ENCODE data around the gene PFN1. TPM values are rescaled to one million over a fixed set of nuclear protein-coding genes. Genes with fewer than 3 reads are reported as not detected.

Gene PFN1
- total and polyA plus RNA-seq, 5 donors, result 148 to 229 (median 192) TPM

GRCh38 chr17:4978726-4979125 is 30.4 kb upstream of the PFN1 start:
- Histone ChIP-seq H3K4me3 (ENCODE audit: low read length) (no peak overlapping the region), H3K27ac (ENCODE audit: low read length) (no peak overlapping the region), H3K27me3 (ENCODE audit: control insufficient read depth, insufficient read depth) (no peaks in the 10 kb centered on the region), H3K9me3 (ENCODE audit: control insufficient read depth, low read length) (no peaks in the 10 kb centered on the region), H3K4me1 (ENCODE audit: control insufficient read depth, insufficient read depth, low read length) (peaks cover 6% of the 10 kb centered on the region)
- no peak for DNase-seq
- no peak for ATAC-seq
- intact Hi-C loops (cut with DNase I), result loop anchor here in 1 of 4 donors (10.0 kb wide), 1 partner anchor 76 kb away; no protein-coding TSS in a partner anchor

GRCh38 chr17:4974115-4974670 is 25.9 kb upstream of the PFN1 start:
- intact Hi-C loops (cut with DNase I), result loop anchor here in 1 of 4 donors (10.0 kb wide), 1 partner anchor 81 kb away; no protein-coding TSS in a partner anchor
- Histone ChIP-seq H3K4me3 (ENCODE audit: low read length) (no peak overlapping the region), H3K27me3 (ENCODE audit: control insufficient read depth, insufficient read depth) (no peaks in the 10 kb centered on the region), H3K27ac (ENCODE audit: low read length) (peak overlapping the region; percentile 73), H3K4me1 (ENCODE audit: control insufficient read depth, insufficient read depth, low read length) (peaks cover 8% of the 10 kb centered on the region), H3K9me3 (ENCODE audit: control insufficient read depth, low read length) (no peaks in the 10 kb centered on the region)
- DNase-seq (no peak), ATAC-seq (peak; percentile 56 to 57)
- WGBS, result 80% methylated on average over 9 of the region's 9 CpGs

DNA sequence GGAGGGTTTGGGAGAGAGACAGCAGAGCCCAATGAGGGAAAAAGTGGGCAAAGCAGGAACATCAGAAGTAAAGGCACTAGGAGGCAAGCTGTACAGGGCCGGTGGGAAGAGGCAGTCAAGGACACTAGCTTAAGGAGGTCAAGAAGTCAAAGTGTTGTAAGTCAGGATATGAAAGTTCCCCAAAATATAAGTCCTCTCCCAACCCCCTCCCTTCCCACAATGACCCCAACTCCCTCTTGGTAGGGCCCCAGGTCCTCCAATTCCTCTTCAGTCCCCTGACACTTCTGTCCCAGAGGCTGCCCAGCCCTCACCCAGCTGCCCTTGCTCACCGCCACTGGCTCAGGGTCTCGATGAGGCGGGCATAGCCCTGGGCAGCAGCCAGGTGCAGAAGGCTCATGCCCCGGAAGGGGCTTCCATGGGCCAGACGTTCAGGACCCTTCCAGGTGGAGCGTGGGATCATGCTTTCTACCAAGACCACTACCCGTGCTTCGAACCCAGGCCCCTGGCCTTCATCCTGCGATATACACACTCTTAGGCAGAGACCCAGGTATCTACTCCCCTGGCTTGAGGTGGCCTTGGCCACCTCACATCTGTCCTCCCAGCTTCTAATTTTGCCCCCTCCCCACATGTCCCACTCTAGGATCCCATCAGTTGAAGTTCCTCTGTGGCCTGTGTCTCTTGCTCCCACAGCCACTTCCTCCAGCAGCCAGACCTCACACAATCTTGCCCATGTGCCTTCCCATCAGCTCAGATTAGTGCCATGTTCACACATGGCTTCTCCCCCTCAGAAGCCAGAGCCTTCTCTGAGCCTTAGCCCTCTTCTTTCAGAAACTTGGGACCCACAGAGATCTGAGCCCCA is 25.2 kb upstream of the PFN1 start:
- Histone ChIP-seq H3K27me3 (ENCODE audit: control insufficient read depth, insufficient read depth) (no peaks in the 10 kb centered on the region), H3K9me3 (ENCODE audit: control insufficient read depth, low read length) (no peaks in the 10 kb centered on the region), H3K27ac (ENCODE audit: low read length) (peak overlapping the region; percentile 73), H3K4me3 (ENCODE audit: low read length) (no peak overlapping the region), H3K4me1 (ENCODE audit: control insufficient read depth, insufficient read depth, low read length) (peaks cover 8% of the 10 kb centered on the region)
- DNase-seq (no peak), ATAC-seq (no peak)
- intact Hi-C loops (cut with DNase I), result loop anchor here in 1 of 4 donors (10.0 kb wide), 1 partner anchor 81 kb away; no protein-coding TSS in a partner anchor
- 89% methylated on average over 10 of the region's 10 CpGs for WGBS

GRCh38 chr17:4972752-4973151 is 24.4 kb upstream of the PFN1 start:
- intact Hi-C loops (cut with DNase I), result loop anchor here in 1 of 4 donors (10.0 kb wide), 1 partner anchor 82 kb away; no protein-coding TSS in a partner anchor
- no peak overlapping the region for H3K4me3 ChIP-seq (ENCODE audit: low read length)
- H3K9me3 ChIP-seq (ENCODE audit: control insufficient read depth, low read length), result no peaks in the 10 kb centered on the region
- H3K4me1 ChIP-seq (ENCODE audit: control insufficient read depth, insufficient read depth, low read length), result peaks cover 8% of the 10 kb centered on the region
- WGBS, result 76% methylated on average over 12 of the region's 12 CpGs
- H3K27me3 ChIP-seq (ENCODE audit: control insufficient read depth, insufficient read depth), result no peaks in the 10 kb centered on the region
- peak overlapping the region; percentile 1 for H3K27ac ChIP-seq (ENCODE audit: low read length)
- ATAC-seq, result no peak
- DNase-seq, result no peak

GRCh38 chr17:4972322-4972721 is 24.0 kb upstream of the PFN1 start:
- WGBS, result 80% methylated on average over 12 of the region's 12 CpGs
- DNase-seq, result no peak
- intact Hi-C loops (cut with DNase I), result loop anchor here in 1 of 4 donors (10.0 kb wide), 1 partner anchor 82 kb away; no protein-coding TSS in a partner anchor
- Histone ChIP-seq H3K27ac (ENCODE audit: low read length) (no peak overlapping the region), H3K4me1 (ENCODE audit: control insufficient read depth, insufficient read depth, low read length) (peaks cover 8% of the 10 kb centered on the region), H3K9me3 (ENCODE audit: control insufficient read depth, low read length) (no peaks in the 10 kb centered on the region), H3K27me3 (ENCODE audit: control insufficient read depth, insufficient read depth) (no peaks in the 10 kb centered on the region), H3K4me3 (ENCODE audit: low read length) (no peak overlapping the region)
- no peak for ATAC-seq

DNA sequence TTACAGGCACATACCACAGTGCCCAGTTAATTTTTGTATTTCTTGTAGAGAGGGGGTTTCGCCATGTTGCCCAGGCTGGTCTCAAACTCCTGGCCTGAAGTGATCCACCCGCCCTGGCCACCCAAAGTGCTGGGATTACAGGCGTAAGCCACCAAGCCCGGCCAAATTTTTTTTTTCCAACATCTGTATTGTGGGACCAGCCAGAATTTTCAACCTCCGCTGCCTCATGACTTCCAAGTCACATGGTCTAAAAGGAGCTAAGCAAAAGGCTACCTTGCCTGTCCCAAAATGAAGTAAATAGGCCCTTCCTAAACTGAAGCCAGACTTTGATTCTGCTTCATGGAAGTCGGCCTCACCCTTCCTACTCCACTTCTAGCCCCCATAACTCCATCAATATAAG is 23.5 kb upstream of the PFN1 start:
- H3K4me1 ChIP-seq (ENCODE audit: control insufficient read depth, insufficient read depth, low read length), result peaks cover 8% of the 10 kb centered on the region
- H3K27me3 ChIP-seq (ENCODE audit: control insufficient read depth, insufficient read depth), result no peaks in the 10 kb centered on the region
- ATAC-seq (no peak), DNase-seq (no peak)
- no peak overlapping the region for H3K27ac ChIP-seq (ENCODE audit: low read length)
- intact Hi-C loops (cut with DNase I), result loop anchor here in 1 of 4 donors (10.0 kb wide), 1 partner anchor 83 kb away; no protein-coding TSS in a partner anchor
- WGBS, result 84% methylated on average over 6 of the region's 6 CpGs
- no peak overlapping the region for H3K4me3 ChIP-seq (ENCODE audit: low read length)
- no peaks in the 10 kb centered on the region for H3K9me3 ChIP-seq (ENCODE audit: control insufficient read depth, low read length)

- DNase-seq, result no peak
- Histone ChIP-seq H3K27me3 (ENCODE audit: control insufficient read depth, insufficient read depth) (no peaks in the 10 kb centered on the region), H3K27ac (ENCODE audit: low read length) (no peak overlapping the region), H3K9me3 (ENCODE audit: control insufficient read depth, low read length) (no peaks in the 10 kb centered on the region), H3K4me3 (ENCODE audit: low read length) (no peak overlapping the region), H3K4me1 (ENCODE audit: control insufficient read depth, insufficient read depth, low read length) (peaks cover 8% of the 10 kb centered on the region)
- ATAC-seq, result no peak
- intact Hi-C loops (cut with DNase I), result loop anchor here in 1 of 4 donors (10.0 kb wide), 1 partner anchor 85 kb away; no protein-coding TSS in a partner anchor
- WGBS, result 91% methylated on average over 8 of the region's 8 CpGs
Observed at GRCh38 chr17:4970273-4970672, 21.9 kb upstream of the PFN1 start.

DNA sequence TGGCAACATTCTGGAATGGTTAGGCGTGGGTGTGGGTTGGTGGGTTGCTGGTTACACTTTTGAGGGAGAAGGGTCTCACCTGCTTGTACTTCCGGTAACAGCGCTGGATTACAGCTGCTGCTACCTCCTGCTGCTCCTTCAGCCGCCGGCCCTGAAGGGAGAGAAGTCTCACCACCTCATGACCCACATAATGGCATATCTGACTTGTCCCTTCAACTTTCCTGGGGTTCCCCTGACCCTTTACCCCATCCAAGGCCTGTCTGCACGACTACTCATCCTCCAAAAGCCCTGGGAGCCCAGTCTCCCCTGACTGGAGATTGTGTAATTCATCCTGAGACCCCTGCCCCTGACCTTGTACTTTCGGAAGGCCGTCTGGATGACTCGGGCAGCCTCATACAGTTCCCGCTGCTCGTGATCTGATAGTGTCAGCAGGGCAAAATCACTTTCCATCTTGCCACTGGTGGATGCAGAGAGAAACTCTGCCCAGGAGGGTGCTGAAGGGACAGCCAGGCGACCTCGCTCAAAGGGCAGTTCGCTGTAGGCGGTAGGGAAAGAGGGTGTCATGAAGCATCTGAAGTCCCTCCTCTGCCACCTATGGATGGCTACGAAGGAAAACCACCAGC is 21.3 kb upstream of the PFN1 start:
- Histone ChIP-seq H3K27ac (ENCODE audit: low read length) (peak overlapping the region; percentile 10), H3K4me1 (ENCODE audit: control insufficient read depth, insufficient read depth, low read length) (peaks cover 4% of the 10 kb centered on the region), H3K27me3 (ENCODE audit: control insufficient read depth, insufficient read depth) (no peaks in the 10 kb centered on the region), H3K4me3 (ENCODE audit: low read length) (no peak overlapping the region), H3K9me3 (ENCODE audit: control insufficient read depth, low read length) (no peaks in the 10 kb centered on the region)
- intact Hi-C loops (cut with DNase I), result loop anchor here in 1 of 4 donors (10.0 kb wide), 1 partner anchor 85 kb away; no protein-coding TSS in a partner anchor
- 80% methylated on average over 16 of the region's 16 CpGs for WGBS
- DNase-seq (no peak), ATAC-seq (no peak)

- no peak overlapping the region for H3K4me3 ChIP-seq (ENCODE audit: low read length)
- no peaks in the 10 kb centered on the region for H3K9me3 ChIP-seq (ENCODE audit: control insufficient read depth, low read length)
- no peak for ATAC-seq
- DNase-seq, result no peak
- H3K4me1 ChIP-seq (ENCODE audit: control insufficient read depth, insufficient read depth, low read length), result peaks cover 4% of the 10 kb centered on the region
- peak overlapping the region; percentile 72 for H3K27ac ChIP-seq (ENCODE audit: low read length)
- WGBS, result 74% methylated on average over 15 of the region's 15 CpGs
- intact Hi-C loops (cut with DNase I), result no loop called here
- no peaks in the 10 kb centered on the region for H3K27me3 ChIP-seq (ENCODE audit: control insufficient read depth, insufficient read depth)
Observed at GRCh38 chr17:4969047-4969550, 20.8 kb upstream of the PFN1 start.

DNA sequence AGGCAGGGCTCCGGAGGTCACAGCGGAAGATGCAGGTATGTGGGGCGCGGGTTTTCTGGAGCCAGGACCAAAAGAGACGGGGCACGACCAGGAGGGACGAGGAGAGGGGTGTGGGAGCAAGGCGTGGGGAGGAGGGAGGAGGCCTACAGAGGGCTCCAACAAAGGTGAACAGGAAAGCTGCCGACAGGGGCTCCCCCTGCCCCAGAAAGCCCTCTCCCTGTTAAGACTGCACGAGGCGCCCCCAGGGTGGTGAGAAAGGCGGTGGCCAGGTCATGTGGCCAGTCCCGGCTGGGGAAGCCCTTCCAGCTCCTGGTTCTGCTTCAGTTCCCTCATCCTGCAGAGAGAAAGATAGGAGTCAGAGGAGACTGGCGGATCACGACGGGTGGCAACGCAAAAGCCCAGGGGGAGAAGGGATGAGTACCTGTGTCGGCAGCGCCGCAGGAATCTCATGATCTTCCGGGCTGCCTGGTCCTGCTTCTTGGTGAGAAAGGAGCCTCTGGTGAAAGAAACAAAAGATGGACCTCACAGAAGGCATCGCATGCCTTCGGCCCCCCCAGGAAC is 20.2 kb upstream of the PFN1 start:
- DNase-seq (peak in 1 of 3 donors; percentile 71), ATAC-seq (no peak)
- peaks cover 2% of the 10 kb centered on the region for H3K4me1 ChIP-seq (ENCODE audit: control insufficient read depth, insufficient read depth, low read length)
- intact Hi-C loops (cut with DNase I), result no loop called here
- H3K27me3 ChIP-seq (ENCODE audit: control insufficient read depth, insufficient read depth), result no peaks in the 10 kb centered on the region
- H3K9me3 ChIP-seq (ENCODE audit: control insufficient read depth, low read length), result no peaks in the 10 kb centered on the region
- H3K4me3 ChIP-seq (ENCODE audit: low read length), result peak overlapping the region; percentile 22
- WGBS, result 30% methylated on average over 23 of the region's 23 CpGs
- H3K27ac ChIP-seq (ENCODE audit: low read length), result peak overlapping the region; percentile 72
